ENCODE measurements around the gene B4GAT1.

B4GAT1 gene

DNA sequence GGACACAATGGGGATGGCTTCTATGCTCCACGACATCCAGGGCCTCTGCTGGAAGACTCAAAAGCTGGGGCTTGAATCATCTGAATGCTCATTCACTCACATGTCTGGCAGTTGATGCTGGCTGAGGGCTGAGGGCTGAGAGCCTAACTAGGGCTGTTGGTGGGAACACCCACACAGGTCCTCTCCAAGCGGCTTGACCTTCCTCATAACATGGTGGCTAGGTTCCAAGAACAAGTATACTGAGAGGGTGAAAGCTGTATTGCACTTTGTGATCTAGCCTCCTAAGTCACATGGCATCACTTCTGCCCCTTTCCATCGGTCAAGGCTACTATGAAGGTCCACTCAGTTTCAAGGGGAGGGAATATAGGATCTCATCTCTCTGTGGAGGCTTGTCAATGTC lies 48.2 kb downstream of the B4GAT1 start:
- no peak overlapping the region for H3K4me3 ChIP-seq (ENCODE audit: low read length)
- no peak for DNase-seq (ENCODE audit: low read depth)
- TF ChIP-seq, protein P1, sequence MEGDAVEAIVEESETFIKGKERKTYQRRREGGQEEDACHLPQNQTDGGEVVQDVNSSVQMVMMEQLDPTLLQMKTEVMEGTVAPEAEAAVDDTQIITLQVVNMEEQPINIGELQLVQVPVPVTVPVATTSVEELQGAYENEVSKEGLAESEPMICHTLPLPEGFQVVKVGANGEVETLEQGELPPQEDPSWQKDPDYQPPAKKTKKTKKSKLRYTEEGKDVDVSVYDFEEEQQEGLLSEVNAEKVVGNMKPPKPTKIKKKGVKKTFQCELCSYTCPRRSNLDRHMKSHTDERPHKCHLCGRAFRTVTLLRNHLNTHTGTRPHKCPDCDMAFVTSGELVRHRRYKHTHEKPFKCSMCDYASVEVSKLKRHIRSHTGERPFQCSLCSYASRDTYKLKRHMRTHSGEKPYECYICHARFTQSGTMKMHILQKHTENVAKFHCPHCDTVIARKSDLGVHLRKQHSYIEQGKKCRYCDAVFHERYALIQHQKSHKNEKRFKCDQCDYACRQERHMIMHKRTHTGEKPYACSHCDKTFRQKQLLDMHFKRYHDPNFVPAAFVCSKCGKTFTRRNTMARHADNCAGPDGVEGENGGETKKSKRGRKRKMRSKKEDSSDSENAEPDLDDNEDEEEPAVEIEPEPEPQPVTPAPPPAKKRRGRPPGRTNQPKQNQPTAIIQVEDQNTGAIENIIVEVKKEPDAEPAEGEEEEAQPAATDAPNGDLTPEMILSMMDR (IDR thresholded peaks at IDR 0.05; ENCODE audit: insufficient read depth, low read depth, low read length, missing control alignments): no peak

DNA sequence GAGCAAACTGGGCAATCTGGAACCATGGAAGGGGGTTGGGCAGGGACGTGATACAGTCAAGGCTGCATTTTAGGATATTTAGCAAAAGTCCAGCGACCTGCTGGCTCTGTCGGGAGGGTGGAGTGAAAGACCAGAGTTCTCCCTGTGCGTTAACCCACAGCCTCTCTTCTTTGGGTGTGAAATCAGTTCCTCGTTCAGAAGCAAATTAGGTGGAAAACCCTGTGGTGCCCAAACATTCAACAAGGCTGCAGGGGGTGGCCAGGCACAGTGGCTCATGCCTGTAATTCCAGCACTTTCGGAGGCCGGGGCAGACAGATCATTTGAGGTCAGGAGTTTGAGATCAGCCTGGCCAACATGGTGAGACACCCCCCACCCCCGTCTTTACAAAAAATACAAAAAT lies 49.8 kb downstream of the B4GAT1 start:
- H3K4me3 ChIP-seq (ENCODE audit: low read length): no peak overlapping the region
- no peak for DNase-seq (ENCODE audit: low read depth)
- TF ChIP-seq, protein P1 (IDR thresholded peaks at IDR 0.05; ENCODE audit: insufficient read depth, low read depth, low read length, missing control alignments): no peak

Data from epithelial cell of esophagus (primary cell).